Ovary (tissue), 9 donors: ENCODE data around the gene CCDC32. TPM values are rescaled to one million over a fixed set of nuclear protein-coding genes. Genes with fewer than 3 reads are reported as not detected.
A peak's percentile ranks its signal among the peaks of the same experiment; 100 is the strongest.

Source experiments
- DNase-seq, 5 donors: peaks; one replicate each; pipeline ENCODE4 v3.0.0-alpha.2; 2019 to 2020
- H3K27ac ChIP-seq, 2 donors: fragments of 200-600 bp; one replicate each; pipeline versions ENCODE4 v1.5.1 to v1.8.0; 2019 to 2022
- H3K27me3 ChIP-seq: fragments of 200-600 bp; one replicate; pipeline ENCODE4 v1.8.0; 2022
- H3K36me3 ChIP-seq: fragments of 200-600 bp; sonication (generic); one replicate; pipeline ENCODE4 v1.5.1; 2019
- H3K4me1 ChIP-seq: one replicate; pipeline ENCODE4 v1.8.1; 2013; ENCODE audit warnings: mild to moderate bottlenecking, moderate library complexity; ENCODE audit not compliant: insufficient read depth
- H3K4me3 ChIP-seq: fragments of 200-600 bp; sonication (generic); one replicate; pipeline ENCODE4 v1.5.1; 2017
- H3K9me3 ChIP-seq, 2 donors: fragments of 200-600 bp in 1 of 2; sonication (generic) in 1 of 2; one replicate each; pipeline versions ENCODE4 v1.5.1 to v1.8.1; 2013 to 2019; ENCODE audit warnings: mild to moderate bottlenecking in 1 of 2, moderate library complexity in 1 of 2
- CTCF ChIP-seq, 3 donors: fragments of 450-650 bp in 2 of 3; fragments of 200-600 bp in 1 of 3; IDR thresholded peaks; one replicate each; pipeline versions ENCODE4 v1.5.1 to v1.8.0; 2016 to 2022; ENCODE audit warnings: antibody characterized with exemption in 3 of 3, mild to moderate bottlenecking in 1 of 3
- EP300 ChIP-seq: sonication (generic); formaldehyde crosslinking; IDR thresholded peaks from one replicate; pipeline ENCODE4 v1.6.1; 2017; ENCODE audit warnings: antibody characterized with exemption
- POLR2A ChIP-seq: fragments of 450-650 bp; IDR thresholded peaks from one replicate; pipeline ENCODE4 v1.6.1; 2017; ENCODE audit warnings: antibody characterized with exemption, mild to moderate bottlenecking, moderate library complexity
- WGBS, 3 donors: extraction: QIAGEN DNeasy Blood & Tissue Kit in 1 of 3; methylation state at CpG; one replicate each; pipeline versions ENCODE4 v1.1.5 to v1.1.7; 2013 to 2017; 5-methylcytosine and 5-hydroxymethylcytosine counted together
- intact Hi-C, 4 donors: fragments of 100-400 bp; cut with DNase I; formaldehyde crosslinking; loops; one replicate each; pipeline versions ENCODE4 v1.11.0 to v1.15.1; 2022 to 2023
- polyA plus RNA-seq, 2 donors: library from polyadenylated mRNA; stranded (reverse); fragments of 200-250 nt in 1 of 2; fragments of 350-450 nt in 1 of 2; fragmentation: Illumina TruSeq in 1 of 2; extraction: RNeasy Lipid Tissue Mini Kit (QIAGEN cat#74804) in 1 of 2; gene quantifications; one replicate each; pipeline ENCODE4 v1.2.3, GENCODE V29; 2013 to 2014
- small RNA-seq: library from RNA; depleted of rRNA; stranded (forward); fragments of <200 nt; gene quantifications from one replicate; pipeline ENCODE3, GENCODE V24; 2016
- total RNA-seq, 7 donors: library from RNA; depleted of rRNA in 2 of 7; stranded (reverse); fragments of >200 nt in 2 of 7; fragmentation: NEBNext Ultra II Directional in 3 of 7; extraction: Animal tissue kit (Norgen Biotek cat#: 25700) in 3 of 7; gene quantifications; one replicate each; pipeline versions ENCODE4 v1.1.0 to v1.2.4, GENCODE V29; 2016 to 2023
- donor health status: DM: no; HTN: no; CAD: no; lungs with moderate emphysema.
- donor health status: DM: no; HTN: no; CAD: no.
- donor health status: Bipolar disorder and iron deficiency.
- donor health status: DM: yes; HTN: yes; CAD: no.
- donor health status: DM: no; HTN: no; CAD: no.
- donor health status: DM: yes; HTN: yes; CAD: no.

CCDC32 gene
- total and polyA plus RNA-seq, 9 donors: 21.0 to 57.6 (median 31.0) TPM

- Histone ChIP-seq H3K36me3 (no peaks in the 10 kb centered on the region), H3K4me3 (no peak overlapping the region), H3K27me3 (no peaks in the 10 kb centered on the region), H3K9me3 (no peaks in the 10 kb centered on the region), H3K27ac (peak overlapping the region in 1 of 2 donors; percentile 76), H3K4me1 (peaks cover 9% of the 10 kb centered on the region)
- WGBS, 3 donors: 44 to 74% (median 58%) methylated on average over 2 of the region's 2 CpGs
- DNase-seq: no peak
- intact Hi-C loops: loop anchor here in 2 of 4 donors (10.0 kb wide), 2 partner anchors 45 to 385 kb away; partner anchors contain the start of gene VPS18 (in 1 of the 2)
- no peak for TF ChIP-seq CTCF (IDR thresholded peaks at IDR 0.05)
- TF ChIP-seq EP300: no peak
- TF ChIP-seq POLR2A: no peak
Observed at GRCh38 chr15:40510201-40510600, 54.6 kb downstream of the CCDC32 start.

GRCh38 chr15:40508216-40508615, 56.6 kb downstream of the CCDC32 start:
- WGBS, 3 donors: 92 to 98% (median 93%) methylated on average over 1 of the region's 1 CpG
- Histone ChIP-seq H3K9me3 (no peaks in the 10 kb centered on the region), H3K27me3 (no peaks in the 10 kb centered on the region), H3K4me3 (no peak overlapping the region), H3K4me1 (peaks cover 9% of the 10 kb centered on the region), H3K36me3 (no peaks in the 10 kb centered on the region), H3K27ac (no peak overlapping the region)
- intact Hi-C loops: loop anchor here in 1 of 4 donors (5.0 kb wide), 1 partner anchor 66 kb away; the partner anchor contains the start of gene BAHD1
- no peak for DNase-seq
- TF ChIP-seq EP300 (no peak), POLR2A (no peak), CTCF (IDR thresholded peaks at IDR 0.05) (no peak)

- H3K27me3 ChIP-seq: no peaks in the 10 kb centered on the region
- no peaks in the 10 kb centered on the region for H3K9me3 ChIP-seq
- H3K27ac ChIP-seq: peak overlapping the region in 1 of 2 donors; percentile 76
- WGBS, 3 donors: 1 to 3% (median 2%) methylated on average over 30 of the region's 30 CpGs
- TF ChIP-seq CTCF (IDR thresholded peaks at IDR 0.05): peak; percentile 69 to 84 (median 78)
- TF ChIP-seq EP300: no peak
- TF ChIP-seq POLR2A: peak; percentile 17
- DNase-seq: peak; percentile 90 to 93 (median 90)
- intact Hi-C loops: loop anchor here in 1 of 4 donors (5.0 kb wide), 1 partner anchor 65 kb away; the partner anchor contains the start of gene BAHD1
- H3K4me1 ChIP-seq: peaks cover 9% of the 10 kb centered on the region
- peak overlapping the region; percentile 24 for H3K4me3 ChIP-seq
- H3K36me3 ChIP-seq: no peaks in the 10 kb centered on the region
Observed at GRCh38 chr15:40506964-40507571, 57.8 kb downstream of the CCDC32 start.

Small RNAs within 50 kb of the gene (small RNA-seq; reads per million reads assigned to genes)
- gene RF00017: not detected
- gene RNU6-516P: not detected

Other genes starting within 250 kb of the CCDC32 start
- 10 to 100 TPM in 6 of 7 donors, 1 to 10 TPM in 1; 8.1 to 50.6 (median 30.6) TPM for gene INAFM2, start 241.3 kb downstream of the CCDC32 start, total RNA-seq
- gene INAFM2, start 241.3 kb downstream of the CCDC32 start, polyA plus RNA-seq: 10 to 100 TPM in 1 of 2 donors, 1 to 10 TPM in 1; 7.4 to 31.2 TPM
- gene CCDC9B, start 224.1 kb downstream of the CCDC32 start, total RNA-seq: 10 to 100 TPM in 4 of 7 donors, 1 to 10 TPM in 3; 1.8 to 22.2 (median 12.7) TPM
- gene CCDC9B, start 224.1 kb downstream of the CCDC32 start, polyA plus RNA-seq: 1 to 10 TPM; 2.9 to 4.3 TPM
- 1 to 10 TPM in 1 of 7 donors, not detected in 6; 4.5 TPM for gene PHGR1, start 214.0 kb downstream of the CCDC32 start, total RNA-seq
- gene PHGR1, start 214.0 kb downstream of the CCDC32 start, polyA plus RNA-seq: under 1 TPM in 1 of 2 donors, not detected in 1; 0.96 TPM
- 10 to 100 TPM in 1 of 7 donors, 1 to 10 TPM in 3, under 1 TPM in 1, not detected in 2; 0.48 to 12.9 (median 1.5) TPM for gene DISP2, start 206.8 kb downstream of the CCDC32 start, total RNA-seq
- 1 to 10 TPM; 2.3 to 8.2 TPM for gene DISP2, start 206.8 kb downstream of the CCDC32 start, polyA plus RNA-seq
- gene KNSTRN, start 182.3 kb downstream of the CCDC32 start, total RNA-seq: 1 to 10 TPM; 6.0 to 7.9 (median 6.6) TPM
- gene KNSTRN, start 182.3 kb downstream of the CCDC32 start, polyA plus RNA-seq: 10 to 100 TPM in 1 of 2 donors, 1 to 10 TPM in 1; 5.8 to 10.7 TPM
- gene IVD, start 159.2 kb downstream of the CCDC32 start, total RNA-seq: 100 to 1,000 TPM in 1 of 7 donors, 10 to 100 TPM in 6; 51.5 to 105 (median 91.7) TPM
- gene IVD, start 159.2 kb downstream of the CCDC32 start, polyA plus RNA-seq: 10 to 100 TPM; 53.2 to 98.4 TPM
- 10 to 100 TPM; 16.0 to 67.3 (median 45.7) TPM for gene BAHD1, start 124.1 kb downstream of the CCDC32 start, total RNA-seq
- gene BAHD1, start 124.1 kb downstream of the CCDC32 start, polyA plus RNA-seq: 10 to 100 TPM; 14.8 to 21.2 TPM
- 10 to 100 TPM in 6 of 7 donors, 1 to 10 TPM in 1; 8.2 to 28.3 (median 23.8) TPM for gene CHST14, start 94.1 kb downstream of the CCDC32 start, total RNA-seq
- 10 to 100 TPM; 19.9 to 25.8 TPM for gene CHST14, start 94.1 kb downstream of the CCDC32 start, polyA plus RNA-seq
- 10 to 100 TPM in 4 of 7 donors, 1 to 10 TPM in 3; 2.9 to 13.0 (median 11.1) TPM for gene RPUSD2, start 4.3 kb upstream of the CCDC32 start, total RNA-seq
- gene RPUSD2, start 4.3 kb upstream of the CCDC32 start, polyA plus RNA-seq: 1 to 10 TPM; 5.4 to 9.7 TPM
- gene KNL1, start 29.2 kb upstream of the CCDC32 start, total RNA-seq: 1 to 10 TPM in 2 of 7 donors, under 1 TPM in 5; 0.13 to 1.4 (median 0.48) TPM
- gene KNL1, start 29.2 kb upstream of the CCDC32 start, polyA plus RNA-seq: under 1 TPM; 0.15 to 0.77 TPM
- gene RAD51, start 130.1 kb upstream of the CCDC32 start, total RNA-seq: 1 to 10 TPM in 1 of 7 donors, under 1 TPM in 3, not detected in 3; 0.41 to 2.5 (median 0.52) TPM
- 1 to 10 TPM in 1 of 2 donors, under 1 TPM in 1; 0.85 to 1.8 TPM for gene RAD51, start 130.1 kb upstream of the CCDC32 start, polyA plus RNA-seq
- 10 to 100 TPM; 19.2 to 35.6 (median 25.4) TPM for gene RMDN3, start 190.2 kb upstream of the CCDC32 start, total RNA-seq
- 10 to 100 TPM; 21.6 to 23.5 TPM for gene RMDN3, start 190.2 kb upstream of the CCDC32 start, polyA plus RNA-seq
- 10 to 100 TPM; 16.1 to 40.1 (median 20.8) TPM for gene GCHFR, start 199.0 kb upstream of the CCDC32 start, total RNA-seq
- gene GCHFR, start 199.0 kb upstream of the CCDC32 start, polyA plus RNA-seq: 10 to 100 TPM in 1 of 2 donors, 1 to 10 TPM in 1; 2.8 to 26.1 TPM
- 1 to 10 TPM in 1 of 7 donors, under 1 TPM in 6; 0.41 to 1.2 (median 0.69) TPM for gene C15orf62, start 204.9 kb upstream of the CCDC32 start, total RNA-seq
- gene C15orf62, start 204.9 kb upstream of the CCDC32 start, polyA plus RNA-seq: under 1 TPM; 0.33 to 0.52 TPM
- 10 to 100 TPM; 15.9 to 31.0 (median 17.4) TPM for gene ZFYVE19, start 242.0 kb upstream of the CCDC32 start, total RNA-seq
- 10 to 100 TPM; 14.7 to 19.1 TPM for gene ZFYVE19, start 242.0 kb upstream of the CCDC32 start, polyA plus RNA-seq
- gene DNAJC17, start 242.4 kb upstream of the CCDC32 start, total RNA-seq: 10 to 100 TPM; 10.5 to 39.1 (median 31.7) TPM
- 10 to 100 TPM; 26.9 to 57.9 TPM for gene DNAJC17, start 242.4 kb upstream of the CCDC32 start, polyA plus RNA-seq